ENCODE results near the gene TTC21A. TPM values are rescaled to one million over a fixed set of nuclear protein-coding genes. Genes with fewer than 3 reads are reported as not detected.
A peak's percentile ranks its signal among the peaks of the same experiment; 100 is the strongest.
"Not testable (repeated sequence)": the region's sequence is repeated elsewhere in the genome, so short reads cannot be mapped to it uniquely, and the experiment has no call there.

TTC21A gene
- total RNA-seq, 1 donor from 2014 or later: 3.7 TPM

DNA sequence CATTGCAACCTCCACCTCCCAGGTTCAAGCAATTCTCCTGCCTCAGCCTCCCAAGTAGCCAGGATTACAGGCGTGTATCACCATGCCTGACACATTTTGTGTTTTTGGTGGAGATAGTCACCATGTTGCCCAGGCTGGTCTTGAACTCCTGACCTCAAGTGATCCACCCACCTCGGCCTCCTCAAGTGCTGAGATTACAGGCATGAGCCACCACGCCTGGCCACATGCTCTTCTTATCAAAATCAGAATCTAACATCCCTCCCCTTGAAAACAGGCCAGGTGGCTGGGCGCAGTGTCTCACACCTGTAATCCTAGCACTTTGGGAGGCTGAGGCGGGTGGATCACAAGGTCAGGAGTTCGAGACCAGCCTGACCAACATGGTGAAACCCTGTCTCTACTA lies 63.4 kb downstream of the TTC21A start:
- FAIRE-seq; DNase-seq (ENCODE audit: low spot score in 2 of 2): not testable (repeated sequence)

DNA sequence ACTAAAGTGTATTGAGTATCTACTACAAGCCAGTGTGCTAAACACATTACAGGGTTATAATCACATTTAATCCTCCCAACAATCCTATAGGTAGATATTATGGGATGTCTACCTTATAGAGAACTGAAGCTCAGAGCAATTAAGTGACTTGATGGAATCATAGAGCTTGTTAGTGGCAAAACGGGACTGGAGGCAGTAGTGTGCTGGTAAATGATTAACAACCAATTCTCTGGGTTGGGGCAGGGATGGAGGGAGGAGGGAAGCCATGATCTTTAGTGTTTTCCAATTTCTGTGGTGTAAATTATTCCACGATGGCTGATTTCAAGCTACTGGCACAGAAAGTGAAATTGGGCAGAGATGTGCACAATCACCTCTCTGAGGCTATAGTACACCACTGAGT lies 64.4 kb downstream of the TTC21A start:
- no peak for FAIRE-seq
- no peak for DNase-seq (ENCODE audit: low spot score in 2 of 2)

DNA sequence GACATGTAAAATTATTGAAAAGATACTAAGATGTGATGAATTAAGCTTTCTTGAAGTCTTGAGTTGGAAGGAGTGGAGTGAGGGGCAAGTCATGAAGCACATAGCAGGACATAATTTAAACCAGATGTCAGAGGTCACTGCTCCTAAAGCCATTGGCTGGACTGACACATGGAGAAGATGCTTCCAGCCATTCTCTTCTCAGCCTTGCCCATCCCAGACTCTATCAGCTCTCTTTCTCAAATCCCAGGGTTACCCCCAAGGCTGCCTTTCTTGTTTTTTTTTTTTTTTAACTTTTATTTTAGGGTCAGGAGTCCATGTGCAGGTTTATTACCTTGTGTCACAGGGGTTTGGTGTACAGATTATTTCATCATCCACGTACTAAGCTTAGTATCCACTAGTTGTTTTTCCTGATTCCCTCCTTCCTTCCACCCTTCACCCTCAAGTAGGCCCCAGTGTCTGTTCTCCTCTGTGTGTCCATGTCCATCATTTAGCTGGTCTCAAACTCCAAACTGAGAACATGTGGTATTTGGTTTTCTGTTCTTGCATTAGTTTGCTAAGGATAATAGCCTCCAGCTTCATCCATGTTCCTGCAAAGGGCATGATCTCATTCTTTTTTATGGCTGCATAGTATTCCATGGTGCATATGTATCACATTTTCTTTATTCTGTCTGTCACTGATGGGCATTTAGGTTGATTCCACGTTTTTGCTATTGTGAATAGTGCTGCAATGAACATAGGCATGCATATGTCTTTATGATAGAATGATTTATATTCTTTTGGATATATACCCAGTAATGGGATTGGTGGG lies 66.0 kb downstream of the TTC21A start:
- FAIRE-seq (no peak), DNase-seq (ENCODE audit: low spot score in 2 of 2) (no peak)

DNA sequence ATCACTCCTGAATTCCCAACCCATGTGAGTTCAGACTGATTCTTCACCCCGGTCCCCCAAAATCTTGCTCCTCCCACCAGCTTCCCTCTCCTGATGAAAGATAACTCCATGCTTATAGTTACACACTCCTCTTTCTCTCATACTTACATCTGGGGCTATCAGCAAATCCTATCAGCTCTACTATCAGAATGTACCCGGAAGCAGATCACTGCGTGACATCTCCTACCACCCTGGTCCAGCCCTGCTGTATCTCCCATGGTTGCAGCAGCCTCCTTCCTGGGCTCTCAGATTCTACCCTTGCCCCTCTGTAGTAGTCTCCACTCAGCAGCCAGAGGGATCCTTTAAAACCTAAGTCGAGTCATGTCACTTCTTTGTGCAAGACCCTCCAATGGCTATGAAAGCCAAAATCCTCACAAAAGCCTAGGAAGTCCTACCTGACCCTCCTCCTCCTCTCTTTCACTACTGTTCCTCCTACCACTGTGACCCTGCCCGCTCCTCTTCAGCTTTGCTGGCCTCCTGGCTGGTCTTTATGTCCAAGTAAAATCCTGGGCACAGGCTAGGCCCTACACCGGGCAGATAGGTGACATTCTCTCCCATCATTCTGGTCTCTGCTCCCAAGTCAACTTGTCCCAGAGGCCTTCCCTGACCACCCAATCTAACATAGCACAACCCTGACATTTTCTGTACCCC lies 68.7 kb downstream of the TTC21A start:
- DNase-seq (ENCODE audit: low spot score in 2 of 2): no peak
- FAIRE-seq: no peak

DNA sequence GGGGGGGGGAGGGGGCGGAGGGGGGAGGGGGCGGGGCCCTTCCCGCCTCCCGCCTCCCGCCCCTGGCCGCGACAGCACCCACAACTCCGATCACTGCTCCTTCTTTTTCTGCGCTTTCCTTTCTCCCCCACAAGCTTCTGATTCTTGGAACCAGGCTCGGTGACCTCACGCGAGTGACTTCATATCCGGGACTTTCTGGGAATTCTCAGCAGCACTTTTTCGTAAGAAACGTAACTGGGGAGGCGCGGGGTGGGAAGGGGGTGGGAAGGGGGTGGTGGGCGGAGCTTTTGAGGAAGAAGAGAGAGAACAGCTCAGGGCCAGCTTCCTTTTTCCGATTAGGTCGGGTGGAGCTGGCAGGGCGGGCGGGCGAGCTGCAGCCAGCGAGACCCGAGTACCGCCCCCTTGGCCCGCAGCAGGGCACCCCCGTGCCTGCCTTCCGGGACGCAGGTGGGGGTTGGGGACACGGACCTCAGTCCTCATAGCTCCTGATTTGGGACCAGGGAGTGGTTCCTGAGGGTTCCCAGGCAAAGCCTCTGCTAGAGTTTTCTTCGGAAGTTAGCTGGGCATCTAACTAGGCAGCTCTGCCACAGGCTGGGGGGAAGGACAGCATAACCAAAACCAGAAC lies 70.3 kb downstream of the TTC21A start:
- FAIRE-seq: no peak
- peak; percentile 83 to 87 for DNase-seq (ENCODE audit: low spot score in 2 of 2)

DNA sequence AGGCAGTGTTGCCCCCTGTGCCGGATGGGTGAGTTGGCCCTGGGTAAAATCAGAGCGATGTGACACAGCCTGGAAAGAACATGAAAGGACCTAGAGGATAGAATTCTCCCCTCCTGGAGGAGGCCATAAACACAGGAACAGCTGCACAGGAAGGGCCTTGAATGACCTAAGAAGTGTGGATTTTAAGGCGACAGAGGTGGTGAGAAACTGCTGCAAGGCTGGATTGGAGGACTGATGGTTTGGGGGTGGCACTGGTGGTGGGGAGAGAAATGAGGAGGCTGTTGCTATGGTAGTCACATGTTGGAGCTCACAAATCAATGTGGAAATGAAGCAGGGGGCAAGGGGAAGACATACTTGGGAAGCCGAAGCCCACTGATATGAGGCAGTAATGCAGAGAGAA lies 71.1 kb downstream of the TTC21A start:
- DNase-seq (ENCODE audit: low spot score in 2 of 2): no peak
- FAIRE-seq: no peak

DNA sequence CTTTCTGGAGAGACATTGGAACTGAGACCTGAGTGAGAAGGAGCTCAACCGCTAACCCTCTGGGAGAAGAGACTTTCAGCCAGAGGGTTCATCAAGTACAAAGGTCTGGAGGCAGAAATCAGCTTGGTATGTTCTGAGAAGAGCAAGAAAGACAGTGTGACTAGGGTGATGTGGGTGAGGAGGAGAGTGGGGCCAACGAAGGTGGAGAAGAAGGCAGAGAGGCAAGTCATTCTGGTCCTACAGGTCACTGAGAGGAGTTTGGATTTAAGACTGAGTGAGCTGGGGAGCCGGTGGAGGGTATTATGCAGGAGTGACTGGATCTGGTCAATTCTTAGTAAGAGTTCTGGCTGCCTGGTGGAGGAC lies 72.7 kb downstream of the TTC21A start:
- FAIRE-seq (no peak), DNase-seq (ENCODE audit: low spot score in 2 of 2) (no peak)

DNA sequence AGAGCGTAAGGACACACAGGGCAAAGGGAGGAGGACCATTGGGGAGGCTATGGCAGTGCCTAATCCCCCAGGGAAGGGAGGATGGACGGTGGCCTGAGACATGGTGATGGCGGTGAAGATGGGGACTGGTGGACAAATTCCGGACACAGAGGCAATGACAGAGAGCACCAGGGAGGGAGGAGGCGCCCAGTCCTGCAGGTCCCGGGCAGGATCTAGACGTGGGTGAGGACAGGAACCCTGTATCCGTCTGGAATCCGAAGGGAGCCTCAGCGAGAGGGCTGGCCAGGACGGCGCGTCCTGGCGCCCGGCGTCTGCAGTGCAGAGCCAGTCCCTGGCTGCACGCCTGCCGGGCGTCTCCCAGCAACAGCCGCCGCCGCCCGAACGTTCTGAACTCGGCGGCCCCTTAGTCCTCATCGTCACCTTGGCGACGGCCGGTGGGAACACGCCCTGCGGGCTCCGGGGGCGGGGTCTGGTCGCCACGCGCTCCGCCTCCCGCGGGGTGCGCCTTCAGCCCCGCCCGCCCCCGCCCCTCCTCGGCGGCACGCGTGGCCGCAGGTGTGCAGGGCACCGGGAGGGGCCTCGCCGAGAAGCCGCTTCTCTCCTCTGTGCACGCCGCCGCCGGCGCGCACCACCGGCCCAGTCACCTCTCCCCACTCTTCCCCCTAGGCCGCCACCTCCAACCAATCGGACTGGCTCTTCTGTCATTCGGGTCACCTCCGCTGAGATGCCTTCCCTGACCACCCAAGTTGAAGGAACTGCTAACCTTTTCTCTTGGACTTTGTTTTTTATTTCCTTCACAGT lies 73.3 kb downstream of the TTC21A start:
- FAIRE-seq: no peak

DNA sequence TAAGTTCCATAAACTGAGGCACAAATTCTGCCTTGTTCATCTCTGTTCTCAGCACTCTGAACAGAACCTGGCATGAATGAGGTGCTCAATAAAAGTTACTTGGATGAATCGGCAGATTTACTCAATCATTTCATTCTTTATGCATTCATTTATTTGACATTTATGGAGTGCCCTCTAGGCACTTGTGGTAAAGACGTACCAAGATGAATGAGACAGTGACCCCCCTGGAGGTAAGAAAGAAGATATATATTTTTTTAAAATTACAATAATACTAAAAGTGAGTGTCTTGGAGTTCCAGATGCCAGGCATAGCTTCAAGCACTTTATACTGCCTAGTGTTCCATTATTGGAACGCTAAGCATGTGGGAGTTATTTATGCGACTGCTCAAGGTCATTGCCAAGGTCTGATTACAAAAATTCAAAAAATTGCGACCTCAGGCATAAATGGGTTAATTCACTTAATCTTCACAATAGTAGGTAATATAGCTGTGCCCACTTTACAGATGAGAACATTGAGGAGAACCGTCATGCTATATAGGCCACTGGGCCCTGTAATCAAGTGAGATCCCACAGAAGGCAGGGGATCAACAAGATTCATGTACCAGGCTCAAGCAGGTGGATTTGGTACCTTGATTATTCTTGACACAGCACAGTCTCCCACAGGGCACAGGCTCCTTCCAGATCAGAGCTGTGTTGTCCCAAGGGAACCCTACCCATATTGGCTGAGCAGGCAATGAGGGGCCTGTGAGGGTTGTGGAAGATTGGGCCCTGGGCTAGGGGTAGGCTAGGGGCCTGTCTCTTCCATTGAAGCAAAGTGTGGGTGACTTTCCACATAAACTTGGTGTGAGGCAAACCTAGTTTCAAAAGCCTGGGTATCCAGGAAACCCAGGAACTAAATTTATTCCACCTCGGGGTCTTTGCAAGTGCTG lies 74.2 kb downstream of the TTC21A start:
- no peak for FAIRE-seq
- no peak for DNase-seq (ENCODE audit: low spot score in 2 of 2)

More for the DNA sequence above, 73.3 kb downstream of the TTC21A start:
- peak; percentile 77 to 90 for DNase-seq (ENCODE audit: low spot score in 2 of 2)

DNA sequence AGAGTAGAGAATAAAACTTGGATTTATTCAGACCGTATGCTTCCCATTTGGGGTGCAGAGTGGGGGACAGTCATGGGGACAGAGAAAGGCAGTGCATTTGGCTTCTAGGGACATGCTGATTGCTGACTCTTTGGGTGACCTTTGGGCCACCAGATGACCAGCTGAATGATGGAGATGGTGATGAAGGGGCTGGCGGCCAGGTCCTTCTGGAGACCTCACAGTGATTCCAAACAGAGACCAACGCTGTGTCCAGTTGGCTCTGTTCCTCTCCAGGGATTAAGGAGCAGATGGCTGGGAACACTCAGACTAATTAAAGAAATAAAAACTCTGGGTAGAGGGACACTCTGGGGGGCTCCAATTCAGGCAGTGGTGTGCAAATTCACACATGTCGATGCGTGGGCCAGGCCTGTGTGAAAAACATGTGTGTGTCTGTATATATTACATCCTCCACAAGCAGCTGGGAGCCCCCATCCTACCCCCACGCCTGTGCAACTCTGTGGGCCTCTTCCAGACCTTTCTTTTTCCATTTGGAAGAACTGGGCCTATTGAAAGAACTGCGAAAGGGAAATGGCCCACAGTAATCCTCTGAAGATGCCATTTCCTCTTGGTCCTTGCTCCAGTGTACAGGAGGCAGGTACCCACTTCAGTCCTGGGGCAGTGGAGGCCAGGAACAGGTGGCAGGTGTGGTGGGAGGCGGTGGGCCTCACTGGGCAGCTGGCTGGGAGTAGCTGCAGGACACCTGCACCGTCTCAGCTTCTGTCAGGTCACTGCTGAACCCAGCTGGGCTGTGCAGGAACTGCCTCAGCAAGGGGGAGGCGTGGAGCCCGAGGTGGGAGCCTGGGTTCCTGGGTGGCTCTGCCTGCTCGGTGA lies 76.0 kb downstream of the TTC21A start:
- DNase-seq (ENCODE audit: low spot score in 2 of 2) (no peak), FAIRE-seq (no peak)

DNA sequence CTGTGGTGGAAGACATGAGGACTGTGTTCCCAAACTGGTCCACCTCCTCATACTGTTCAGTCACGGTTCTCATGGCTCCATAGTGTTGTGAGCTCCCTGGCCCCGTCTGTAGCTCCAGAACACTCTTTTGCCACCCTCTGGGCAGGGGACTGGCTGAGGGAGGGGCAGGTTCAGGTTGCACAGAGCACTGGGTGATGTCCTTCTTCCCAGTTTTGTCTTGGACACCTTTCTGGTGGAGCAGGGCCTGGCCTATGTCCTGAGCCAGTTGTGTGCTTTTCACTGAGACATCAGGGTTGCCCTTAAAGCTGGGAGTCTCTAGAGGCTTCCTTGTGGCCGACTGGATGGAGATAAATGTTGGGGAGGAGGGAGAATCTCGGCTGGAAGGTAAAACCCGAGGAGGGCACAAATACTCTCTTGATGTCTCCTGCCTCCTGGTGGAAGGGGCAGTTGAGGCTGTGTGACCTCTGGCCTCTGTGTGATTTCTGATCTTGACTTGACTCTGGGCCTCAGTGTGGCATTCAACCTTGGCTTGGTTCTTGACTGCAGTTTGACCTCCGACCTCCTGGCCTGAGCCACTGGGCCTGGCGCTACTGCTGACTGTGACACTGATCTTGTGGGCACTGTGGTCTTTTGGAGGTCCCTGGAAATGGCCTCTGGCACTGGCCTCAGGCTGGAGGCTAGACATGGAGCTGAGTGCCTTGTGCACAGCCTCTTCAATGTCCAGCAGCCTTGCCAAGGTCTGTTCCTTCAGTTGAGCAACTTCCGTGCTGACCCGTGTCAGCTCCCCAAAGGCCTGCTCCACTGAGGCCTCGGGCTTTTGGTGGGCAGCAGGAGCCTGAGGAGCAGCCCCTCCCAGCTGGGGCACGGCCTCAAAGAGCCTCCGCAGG lies 76.8 kb downstream of the TTC21A start:
- FAIRE-seq (no peak), DNase-seq (ENCODE audit: low spot score in 2 of 2) (peak in 1 of 2 donors; percentile 13)

DNA sequence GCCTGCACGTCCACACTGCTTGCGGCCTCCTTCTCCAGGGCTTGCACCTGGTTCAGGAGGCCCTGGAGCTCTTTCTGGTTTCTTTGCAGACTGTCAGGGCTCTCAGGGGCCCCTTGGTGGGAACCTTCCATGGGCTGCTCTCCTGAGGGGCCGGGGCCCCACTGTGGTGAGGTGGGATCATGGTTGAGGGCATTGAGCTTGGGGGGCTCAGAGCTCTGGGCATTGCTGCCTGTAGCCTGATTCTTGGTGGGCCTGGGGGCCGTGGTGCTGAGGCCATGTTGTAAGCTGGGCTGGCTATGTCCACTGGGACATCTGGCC lies 77.4 kb downstream of the TTC21A start:
- FAIRE-seq (no peak), DNase-seq (ENCODE audit: low spot score in 2 of 2) (no peak)

DNA sequence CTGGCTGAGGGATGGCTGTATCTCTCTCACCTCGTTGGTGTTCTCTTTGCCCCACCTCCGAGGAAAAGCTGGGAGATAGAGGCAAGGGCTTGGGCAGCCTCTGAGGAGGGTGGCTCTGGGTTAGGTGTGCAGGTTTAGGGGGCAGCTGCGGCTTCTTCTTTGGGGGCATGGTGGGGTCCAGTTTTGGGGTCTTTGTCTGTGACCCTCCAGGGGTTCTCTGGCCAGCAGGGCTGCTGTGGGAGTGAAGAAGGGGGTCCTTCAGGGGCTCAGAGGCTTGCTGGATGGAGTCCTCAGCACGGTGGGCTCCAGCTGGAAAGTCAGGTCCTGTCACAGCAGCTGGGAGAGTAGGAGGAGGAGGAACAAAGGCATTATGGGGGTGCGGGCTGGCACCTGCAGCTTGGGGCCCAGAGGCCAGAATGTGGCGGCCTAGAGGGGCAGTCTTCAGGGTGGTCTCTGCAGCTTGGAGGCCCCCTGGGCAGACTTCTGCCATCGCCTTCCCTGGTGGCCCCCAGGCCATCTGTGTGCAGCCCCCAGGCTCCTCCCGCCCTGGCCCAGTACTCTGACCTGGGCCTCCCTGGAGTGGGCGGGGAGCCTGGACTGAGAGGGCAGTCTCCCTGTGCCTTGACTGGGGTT lies 78.0 kb downstream of the TTC21A start:
- DNase-seq (ENCODE audit: low spot score in 2 of 2): no peak
- no peak for FAIRE-seq

DNA sequence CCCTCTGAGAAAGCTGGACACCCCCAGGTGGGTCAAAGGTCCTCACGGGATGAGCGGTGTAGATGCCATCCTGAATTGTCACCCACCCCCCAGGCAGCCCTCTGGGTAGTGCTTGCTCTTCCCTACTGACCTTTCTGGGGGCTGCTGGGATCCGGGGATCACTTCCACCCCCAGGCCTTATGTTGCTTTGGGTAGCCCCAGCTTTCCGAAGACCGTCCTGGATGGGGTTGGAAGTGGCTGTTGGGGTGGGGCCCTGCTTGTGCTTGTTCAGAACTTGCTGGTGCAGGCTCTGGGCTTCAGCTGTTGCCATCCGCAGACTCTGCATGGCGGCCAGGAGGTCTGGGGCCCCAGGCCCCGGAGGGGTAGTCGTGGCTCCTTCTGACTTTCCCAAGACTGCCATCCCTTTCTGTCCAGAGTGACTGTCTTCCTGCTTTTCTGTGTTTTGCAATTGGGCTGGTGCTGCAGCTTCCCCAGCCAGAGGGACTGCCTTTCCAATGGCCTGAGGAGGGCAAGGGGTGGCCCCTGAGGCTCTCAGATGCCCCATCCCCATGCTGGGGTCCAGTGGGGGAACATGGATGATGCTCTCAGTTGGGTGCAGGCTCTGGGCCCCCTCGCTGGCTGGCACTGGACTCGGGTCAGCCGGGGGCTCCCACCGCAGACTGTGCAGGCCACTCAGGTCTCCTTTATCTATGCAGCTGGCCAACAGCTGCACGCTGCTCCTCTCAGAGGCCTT lies 78.6 kb downstream of the TTC21A start:
- no peak for DNase-seq (ENCODE audit: low spot score in 2 of 2)
- no peak for FAIRE-seq

DNA sequence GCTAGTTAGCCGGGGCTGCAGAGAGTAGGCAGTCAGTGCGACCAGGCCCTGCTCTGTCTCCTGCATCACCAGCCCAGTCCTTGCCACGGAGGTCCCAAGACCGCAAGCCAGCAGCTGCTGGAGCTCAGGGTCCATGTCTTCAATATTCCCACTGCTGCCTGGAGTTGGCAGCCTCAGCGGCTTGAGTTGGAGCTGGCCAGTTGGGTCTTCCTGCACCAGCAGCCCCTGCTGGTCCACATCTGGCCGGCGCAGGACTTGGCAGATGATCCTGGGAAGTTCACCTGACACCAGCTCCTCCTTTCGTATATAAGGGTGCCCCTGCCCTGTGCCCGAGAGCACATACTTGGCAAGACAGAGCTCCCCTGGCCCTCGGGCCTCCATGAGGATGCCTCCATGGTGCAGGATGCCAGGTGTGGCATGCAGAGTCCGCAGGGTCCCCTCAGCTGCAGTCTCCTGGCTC lies 79.2 kb downstream of the TTC21A start:
- DNase-seq (ENCODE audit: low spot score in 2 of 2) (no peak), FAIRE-seq (no peak)

DNA sequence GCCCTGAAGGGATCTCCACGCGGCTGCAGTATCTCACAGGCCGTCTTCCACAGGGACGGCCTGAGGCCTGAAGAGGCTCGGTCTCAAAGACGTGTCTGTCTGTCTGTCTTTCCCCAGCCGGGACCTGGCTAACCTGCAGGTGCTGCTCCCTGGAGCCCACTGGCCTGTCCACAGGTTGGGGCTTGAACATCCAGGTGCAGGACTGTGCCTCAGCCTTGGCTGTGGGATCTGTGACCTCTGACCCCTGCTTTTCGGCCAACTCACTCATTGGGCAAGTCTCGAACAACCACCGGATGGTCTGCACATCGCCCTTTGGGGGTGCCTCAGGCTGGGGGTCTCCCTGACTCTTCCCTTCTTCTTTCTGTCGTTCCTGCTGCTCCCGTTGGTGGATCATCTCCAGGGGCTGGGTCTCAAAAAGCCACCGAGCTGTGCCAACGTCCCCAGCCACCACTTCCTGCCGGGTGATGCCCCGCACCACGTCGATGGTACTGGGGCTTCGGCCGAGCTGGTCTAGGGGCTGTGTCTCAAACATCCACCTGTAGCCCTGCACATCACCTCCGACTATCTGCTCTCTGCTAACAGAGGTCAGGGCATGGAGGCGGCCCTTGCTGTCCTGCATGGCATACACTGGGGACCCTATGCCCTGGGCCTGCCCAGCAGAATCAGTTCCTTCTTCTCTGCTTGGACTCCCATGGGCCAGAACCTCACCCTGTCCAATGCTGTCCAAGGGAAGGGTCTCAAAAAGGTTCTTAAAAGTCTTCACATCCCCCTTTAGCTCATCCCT lies 80.1 kb downstream of the TTC21A start:
- DNase-seq (ENCODE audit: low spot score in 2 of 2) (no peak), FAIRE-seq (no peak)

All from frontal cortex (tissue), 4 donors.